ENCODE results near the gene ENG.

ENG gene

DNA sequence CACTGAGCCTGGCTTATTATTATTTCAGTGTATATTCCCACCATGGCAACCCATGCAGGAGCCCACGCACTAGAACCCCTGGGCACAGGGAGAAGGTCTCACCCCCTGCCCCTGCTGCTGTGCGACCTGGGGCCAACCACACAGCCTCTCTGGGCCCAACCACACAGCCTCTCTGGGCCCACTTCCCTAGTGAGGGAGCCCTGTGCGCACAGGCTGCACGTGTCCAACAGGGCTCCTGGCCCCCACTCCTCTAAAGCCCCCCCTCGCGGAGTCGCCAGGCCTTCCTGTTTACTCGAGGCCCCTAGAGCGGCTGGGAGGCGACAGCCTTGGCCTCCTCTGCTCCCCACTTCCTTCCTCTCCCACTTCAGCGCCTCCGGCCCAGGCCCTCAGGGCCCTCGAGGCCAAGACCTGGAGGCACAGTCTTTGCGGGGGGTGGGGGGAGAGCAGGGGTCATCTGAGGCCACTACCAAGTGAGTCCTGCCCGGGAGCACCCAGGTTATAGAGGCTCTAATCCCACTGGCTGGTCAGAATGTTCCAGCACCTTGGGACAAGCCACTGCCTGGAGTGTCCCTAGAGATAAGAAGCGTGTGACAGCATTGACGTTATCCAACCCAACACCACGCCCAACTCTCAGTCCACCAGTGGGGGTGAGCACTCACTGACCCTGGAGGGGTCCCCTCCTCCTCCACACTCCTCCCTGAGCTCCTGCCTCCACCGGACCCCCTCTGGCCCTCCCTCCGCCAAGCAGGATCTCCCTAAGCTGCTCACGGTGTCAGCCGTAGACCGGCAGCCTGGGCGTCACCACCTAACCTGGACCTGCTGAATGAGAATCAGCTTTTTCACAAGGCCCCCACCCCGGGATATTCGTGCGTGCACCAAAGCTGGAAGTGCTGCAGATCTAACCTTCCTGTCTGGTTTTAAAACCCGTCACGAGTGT is 7.9 kb upstream of the ENG start:
- Histone ChIP-seq H3K36me3 (ENCODE audit: low read length) (no peaks in the 10 kb centered on the region), H3K9ac (ENCODE audit: low read length) (no peak overlapping the region), H3K4me3 (ENCODE audit: insufficient read depth, low read length, poor library complexity, severe bottlenecking) (no peak overlapping the region), H3F3A (ENCODE audit: insufficient read depth) (no peaks in the 10 kb centered on the region), H3K79me2 (ENCODE audit: insufficient read depth, low read length) (no peaks in the 10 kb centered on the region), H3K27me3 (ENCODE audit: low read length) (no peaks in the 10 kb centered on the region), H2AFZ (ENCODE audit: low read depth, low read length, severe bottlenecking) (no peak overlapping the region), H3K9me3 (ENCODE audit: insufficient read depth, low read length) (no peaks in the 10 kb centered on the region), H3K4me2 (ENCODE audit: low read depth, low read length, poor library complexity, severe bottlenecking) (no peak overlapping the region), H3K27ac (ENCODE audit: low read depth, low read length) (no peak overlapping the region), H3K9me2 (replicated peaks; ENCODE audit: insufficient read depth, low read length) (no peaks in the 10 kb centered on the region), H4K20me1 (ENCODE audit: low read depth, low read length) (no peaks in the 10 kb centered on the region)
- no peak for TF ChIP-seq EZH2phosphoT487 (conservative IDR thresholded peaks at IDR 0.05; ENCODE audit: low read length)

DNA sequence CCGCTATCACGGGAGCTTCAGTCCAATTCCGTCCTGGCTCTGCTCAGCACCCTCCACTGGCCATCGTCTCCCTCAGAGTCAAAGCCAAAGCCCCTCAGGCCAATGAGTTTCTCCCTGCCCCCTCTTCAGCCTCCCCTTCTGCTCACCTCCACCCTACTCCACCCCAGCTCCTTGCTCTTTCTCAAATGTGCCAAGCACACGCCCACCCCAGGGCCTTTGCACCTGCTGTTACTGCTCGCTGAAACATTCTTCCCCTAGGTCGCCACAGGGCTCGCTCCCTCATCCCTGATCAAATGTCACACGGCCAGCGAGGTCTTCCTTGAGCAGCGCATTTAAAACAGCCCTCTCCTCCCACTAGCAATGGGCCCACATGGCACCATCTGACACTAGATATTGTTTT is 6.3 kb upstream of the ENG start:
- Histone ChIP-seq H3K27ac (ENCODE audit: low read depth, low read length) (no peak overlapping the region), H3K4me2 (ENCODE audit: low read depth, low read length, poor library complexity, severe bottlenecking) (no peak overlapping the region), H3K36me3 (ENCODE audit: low read length) (no peaks in the 10 kb centered on the region), H3F3A (ENCODE audit: insufficient read depth) (no peaks in the 10 kb centered on the region), H3K9me3 (ENCODE audit: insufficient read depth, low read length) (no peaks in the 10 kb centered on the region), H3K9me2 (replicated peaks; ENCODE audit: insufficient read depth, low read length) (no peaks in the 10 kb centered on the region), H4K20me1 (ENCODE audit: low read depth, low read length) (no peaks in the 10 kb centered on the region), H2AFZ (ENCODE audit: low read depth, low read length, severe bottlenecking) (no peak overlapping the region), H3K27me3 (ENCODE audit: low read length) (no peaks in the 10 kb centered on the region), H3K4me3 (ENCODE audit: insufficient read depth, low read length, poor library complexity, severe bottlenecking) (no peak overlapping the region), H3K79me2 (ENCODE audit: insufficient read depth, low read length) (no peaks in the 10 kb centered on the region), H3K9ac (ENCODE audit: low read length) (no peak overlapping the region)
- TF ChIP-seq, protein P1, sequence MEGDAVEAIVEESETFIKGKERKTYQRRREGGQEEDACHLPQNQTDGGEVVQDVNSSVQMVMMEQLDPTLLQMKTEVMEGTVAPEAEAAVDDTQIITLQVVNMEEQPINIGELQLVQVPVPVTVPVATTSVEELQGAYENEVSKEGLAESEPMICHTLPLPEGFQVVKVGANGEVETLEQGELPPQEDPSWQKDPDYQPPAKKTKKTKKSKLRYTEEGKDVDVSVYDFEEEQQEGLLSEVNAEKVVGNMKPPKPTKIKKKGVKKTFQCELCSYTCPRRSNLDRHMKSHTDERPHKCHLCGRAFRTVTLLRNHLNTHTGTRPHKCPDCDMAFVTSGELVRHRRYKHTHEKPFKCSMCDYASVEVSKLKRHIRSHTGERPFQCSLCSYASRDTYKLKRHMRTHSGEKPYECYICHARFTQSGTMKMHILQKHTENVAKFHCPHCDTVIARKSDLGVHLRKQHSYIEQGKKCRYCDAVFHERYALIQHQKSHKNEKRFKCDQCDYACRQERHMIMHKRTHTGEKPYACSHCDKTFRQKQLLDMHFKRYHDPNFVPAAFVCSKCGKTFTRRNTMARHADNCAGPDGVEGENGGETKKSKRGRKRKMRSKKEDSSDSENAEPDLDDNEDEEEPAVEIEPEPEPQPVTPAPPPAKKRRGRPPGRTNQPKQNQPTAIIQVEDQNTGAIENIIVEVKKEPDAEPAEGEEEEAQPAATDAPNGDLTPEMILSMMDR (IDR thresholded peaks at IDR 0.05; ENCODE audit: insufficient read depth, low read length, poor library complexity, severe bottlenecking): no peak
- no peak for TF ChIP-seq EZH2phosphoT487 (conservative IDR thresholded peaks at IDR 0.05; ENCODE audit: low read length)

DNA sequence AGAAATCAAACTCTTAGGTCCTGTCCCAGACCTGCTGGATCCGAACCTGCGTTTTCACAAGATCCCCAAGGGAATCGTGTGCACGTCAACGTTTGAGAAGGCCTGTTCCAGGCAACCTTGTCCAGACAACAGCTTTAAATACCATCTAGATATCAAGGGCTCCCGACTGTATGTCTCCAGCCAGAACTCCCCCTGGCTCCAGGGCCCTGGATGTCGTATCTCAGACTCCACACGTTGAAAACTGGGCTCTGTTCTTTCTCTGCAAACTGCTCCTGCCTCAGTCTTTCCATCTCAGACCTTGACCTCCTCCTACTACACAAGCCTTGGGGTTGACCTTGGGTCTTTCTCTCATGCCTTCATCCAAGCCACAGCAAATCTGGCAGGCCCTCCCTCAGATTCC is 5.8 kb upstream of the ENG start:
- TF ChIP-seq EZH2phosphoT487 (conservative IDR thresholded peaks at IDR 0.05; ENCODE audit: low read length): no peak
- TF ChIP-seq, protein P1 (IDR thresholded peaks at IDR 0.05; ENCODE audit: insufficient read depth, low read length, poor library complexity, severe bottlenecking): no peak
- Histone ChIP-seq H3K9ac (ENCODE audit: low read length) (no peak overlapping the region), H3K9me3 (ENCODE audit: insufficient read depth, low read length) (no peaks in the 10 kb centered on the region), H2AFZ (ENCODE audit: low read depth, low read length, severe bottlenecking) (no peak overlapping the region), H4K20me1 (ENCODE audit: low read depth, low read length) (no peaks in the 10 kb centered on the region), H3K36me3 (ENCODE audit: low read length) (no peaks in the 10 kb centered on the region), H3K79me2 (ENCODE audit: insufficient read depth, low read length) (no peaks in the 10 kb centered on the region), H3F3A (ENCODE audit: insufficient read depth) (no peaks in the 10 kb centered on the region), H3K27me3 (ENCODE audit: low read length) (no peaks in the 10 kb centered on the region), H3K4me3 (ENCODE audit: insufficient read depth, low read length, poor library complexity, severe bottlenecking) (no peak overlapping the region), H3K27ac (ENCODE audit: low read depth, low read length) (no peak overlapping the region), H3K4me2 (ENCODE audit: low read depth, low read length, poor library complexity, severe bottlenecking) (no peak overlapping the region), H3K9me2 (replicated peaks; ENCODE audit: insufficient read depth, low read length) (no peaks in the 10 kb centered on the region)

DNA sequence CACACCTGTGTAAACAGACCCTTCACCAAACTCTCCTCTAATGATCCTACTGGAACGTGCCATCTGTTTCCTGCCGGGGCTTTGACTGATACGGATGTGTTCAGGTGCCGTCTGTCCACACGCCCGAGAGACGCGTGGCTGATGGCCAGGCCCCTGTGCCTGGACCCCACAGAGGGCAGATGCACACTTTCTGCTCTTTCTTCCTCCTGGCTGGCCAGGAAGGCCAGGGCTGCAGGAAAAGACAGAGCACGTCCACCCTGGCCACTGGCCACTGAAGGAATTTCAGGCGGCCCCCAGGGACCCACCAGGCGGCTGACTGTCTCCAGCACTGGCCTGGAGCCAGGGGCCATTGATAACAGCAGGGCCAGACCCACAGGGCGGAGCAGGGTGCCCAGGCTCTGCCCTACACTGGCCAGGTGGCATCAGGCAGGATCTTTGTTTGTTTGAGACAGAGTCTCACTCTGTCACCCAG is 3.6 kb upstream of the ENG start:
- Histone ChIP-seq H3K79me2 (ENCODE audit: insufficient read depth, low read length) (no peaks in the 10 kb centered on the region), H4K20me1 (ENCODE audit: low read depth, low read length) (no peaks in the 10 kb centered on the region), H3K27me3 (ENCODE audit: low read length) (no peaks in the 10 kb centered on the region), H3K9me2 (replicated peaks; ENCODE audit: insufficient read depth, low read length) (no peaks in the 10 kb centered on the region), H3F3A (ENCODE audit: insufficient read depth) (no peaks in the 10 kb centered on the region), H3K36me3 (ENCODE audit: low read length) (no peaks in the 10 kb centered on the region), H3K4me2 (ENCODE audit: low read depth, low read length, poor library complexity, severe bottlenecking) (no peak overlapping the region), H3K4me3 (ENCODE audit: insufficient read depth, low read length, poor library complexity, severe bottlenecking) (no peak overlapping the region), H3K9ac (ENCODE audit: low read length) (no peak overlapping the region), H3K27ac (ENCODE audit: low read depth, low read length) (no peak overlapping the region), H3K9me3 (ENCODE audit: insufficient read depth, low read length) (no peaks in the 10 kb centered on the region), H2AFZ (ENCODE audit: low read depth, low read length, severe bottlenecking) (no peak overlapping the region)
- TF ChIP-seq, protein P1 (IDR thresholded peaks at IDR 0.05; ENCODE audit: insufficient read depth, low read length, poor library complexity, severe bottlenecking): no peak
- no peak for TF ChIP-seq EZH2phosphoT487 (conservative IDR thresholded peaks at IDR 0.05; ENCODE audit: low read length)

Measured in SU-DHL-6 (cell line).